ENCODE data around the gene NAP1L1. TPM values are rescaled to one million over a fixed set of nuclear protein-coding genes. Genes with fewer than 3 reads are reported as not detected.

NAP1L1 gene
- total and polyA plus RNA-seq, 2 experiments from 2014 or later, result 180 to 190 TPM

DNA sequence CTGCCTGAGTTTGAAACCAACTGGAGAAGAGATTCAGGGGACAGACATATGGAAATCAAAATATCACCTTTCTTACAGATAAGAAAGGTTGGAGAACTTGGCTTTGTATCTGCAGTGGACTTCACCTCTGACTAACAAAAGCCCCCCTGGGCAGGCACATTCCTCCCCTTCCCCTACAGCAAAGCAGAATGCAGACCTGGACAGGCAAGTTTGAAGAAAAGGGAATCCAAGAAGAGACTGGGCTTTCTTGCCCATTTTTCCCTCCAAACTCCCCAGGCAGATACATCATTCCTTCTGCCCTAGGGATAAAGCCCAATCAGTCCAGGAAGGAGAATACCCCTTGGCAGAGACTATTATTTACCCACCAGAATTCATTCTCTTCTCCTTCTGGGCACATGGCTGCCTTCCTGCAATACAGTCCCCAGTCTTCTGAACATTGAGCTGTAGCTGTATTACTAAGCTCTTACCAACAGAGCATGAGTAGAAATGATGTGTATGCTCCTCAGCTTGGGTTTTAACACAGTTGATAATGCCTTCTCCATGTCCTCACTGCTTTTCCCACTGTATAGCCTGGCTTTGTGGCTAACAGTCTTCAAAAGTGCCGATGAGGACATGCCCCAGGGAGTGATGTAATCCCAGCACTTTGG, 17.4 kb upstream of the NAP1L1 start:
- in situ Hi-C loops (cut with MboI), result no loop called here

DNA sequence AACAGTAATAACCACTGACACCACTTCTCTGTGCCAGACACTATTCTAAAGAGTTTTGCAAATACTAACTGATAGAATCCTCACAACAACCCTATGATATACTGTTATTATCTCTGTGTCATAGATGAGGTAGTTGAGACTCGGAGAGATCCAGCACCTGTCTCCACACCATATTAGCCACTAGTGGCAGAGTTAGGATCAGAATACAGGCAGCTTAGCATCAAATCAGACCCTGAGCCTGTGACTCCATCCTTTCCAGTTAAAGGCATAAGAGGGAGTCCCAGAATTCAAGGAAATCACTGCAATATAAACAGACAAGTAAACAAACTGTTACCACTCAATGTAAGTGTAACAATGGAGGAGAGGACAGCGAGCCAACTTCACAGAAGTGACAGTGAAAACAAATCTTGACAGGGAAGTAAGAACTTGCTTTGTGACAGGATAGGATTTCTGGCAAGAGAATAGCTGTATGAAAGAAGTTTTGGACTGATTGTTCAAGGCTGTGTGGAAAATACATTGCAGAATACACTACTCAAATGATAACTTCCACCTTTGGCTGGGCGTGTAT, 11.7 kb upstream of the NAP1L1 start:
- whole genome bisulfite sequencing, 2 experiments (ENCODE audit: low coverage in 1 of 2, low lambda C conversion rate in 2 of 2, missing lambda C conversion rate in 2 of 2), result 78 to 79% methylated on average over 3 of the region's 3 CpGs
- DNase-seq, result no peak
- H3K79me2 ChIP-seq (ENCODE audit: insufficient read depth), result no peaks in the 10 kb centered on the region

More for the DNA sequence above, 17.4 kb upstream of the NAP1L1 start:
- no peak overlapping the region for H3K27ac ChIP-seq
- H3F3A ChIP-seq (ENCODE audit: insufficient read depth), result no peaks in the 10 kb centered on the region
- no peaks in the 10 kb centered on the region for H3K36me3 ChIP-seq (ENCODE audit: low read depth)
- H3K9me2 ChIP-seq (ENCODE audit: insufficient read depth), result no peaks in the 10 kb centered on the region
- no peaks in the 10 kb centered on the region for H3K79me2 ChIP-seq (ENCODE audit: insufficient read depth)
- no peak overlapping the region for H3K4me3 ChIP-seq
- no peaks in the 10 kb centered on the region for H3K27me3 ChIP-seq (replicated peaks; ENCODE audit: insufficient read depth)
- H3K9me3 ChIP-seq (ENCODE audit: low read depth), result no peaks in the 10 kb centered on the region
- DNase-seq, result no peak
- no peak for TF ChIP-seq EZH2phosphoT487 (IDR thresholded peaks at IDR 0.05; ENCODE audit: insufficient read depth, low read depth)
- WGBS, 2 experiments (ENCODE audit: low coverage in 1 of 2, low lambda C conversion rate in 2 of 2, missing lambda C conversion rate in 2 of 2), result 50 to 54% methylated on average over 1 of the region's 1 CpG
- H2AFZ ChIP-seq, result no peak overlapping the region
- no peak overlapping the region for H3K9ac ChIP-seq
- H3K4me2 ChIP-seq (ENCODE audit: unreplicated experiment), result no peak overlapping the region
- peaks cover 12% of the 10 kb centered on the region for H3K4me1 ChIP-seq (ENCODE audit: insufficient read depth)
- H4K20me1 ChIP-seq (ENCODE audit: insufficient read depth), result no peaks in the 10 kb centered on the region

DNA sequence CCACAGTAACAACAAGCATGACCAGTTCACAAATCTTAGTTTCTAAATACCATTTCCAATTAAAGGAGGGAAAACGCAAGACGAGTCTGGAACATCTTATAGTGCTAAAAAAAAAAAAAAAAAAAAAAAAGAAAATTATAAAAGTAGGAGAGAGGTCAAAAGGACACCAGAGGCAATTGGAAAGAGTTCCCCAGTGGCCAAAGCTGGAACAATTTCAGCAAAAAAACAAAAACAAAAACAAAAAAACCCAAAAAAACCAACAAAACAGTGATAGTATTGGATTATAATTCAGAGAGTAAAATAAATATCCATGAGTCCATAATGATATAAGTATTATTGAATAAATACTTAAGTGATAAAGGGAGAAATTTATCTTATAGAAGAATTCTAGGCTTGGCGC, 10.3 kb upstream of the NAP1L1 start:
- Histone ChIP-seq H3K79me2 (ENCODE audit: insufficient read depth) (no peaks in the 10 kb centered on the region), H3K9ac (no peak overlapping the region), H3K9me3 (ENCODE audit: low read depth) (no peaks in the 10 kb centered on the region), H3K27ac (no peak overlapping the region), H3F3A (ENCODE audit: insufficient read depth) (no peaks in the 10 kb centered on the region), H3K27me3 (replicated peaks; ENCODE audit: insufficient read depth) (no peaks in the 10 kb centered on the region), H2AFZ (no peak overlapping the region), H3K4me2 (ENCODE audit: unreplicated experiment) (no peak overlapping the region), H3K36me3 (ENCODE audit: low read depth) (no peaks in the 10 kb centered on the region), H3K4me3 (no peak overlapping the region), H4K20me1 (ENCODE audit: insufficient read depth) (no peaks in the 10 kb centered on the region), H3K9me2 (ENCODE audit: insufficient read depth) (no peaks in the 10 kb centered on the region), H3K4me1 (ENCODE audit: insufficient read depth) (no peaks in the 10 kb centered on the region)
- WGBS, 2 experiments (ENCODE audit: low coverage in 1 of 2, low lambda C conversion rate in 2 of 2, missing lambda C conversion rate in 2 of 2), result 99 to 100% methylated on average over 3 of the region's 3 CpGs
- TF ChIP-seq EZH2 (IDR thresholded peaks at IDR 0.05; ENCODE audit: insufficient read depth, poor library complexity, severe bottlenecking) (no peak), EZH2phosphoT487 (IDR thresholded peaks at IDR 0.05; ENCODE audit: insufficient read depth, low read depth) (no peak)
- in situ Hi-C loops (cut with MboI), result no loop called here
- no peak for DNase-seq

More for the DNA sequence above, 11.7 kb upstream of the NAP1L1 start:
- Histone ChIP-seq H3K9me3 (ENCODE audit: low read depth) (no peaks in the 10 kb centered on the region), H3K36me3 (ENCODE audit: low read depth) (no peaks in the 10 kb centered on the region), H3K27me3 (replicated peaks; ENCODE audit: insufficient read depth) (no peaks in the 10 kb centered on the region), H3K27ac (no peak overlapping the region), H3K9ac (no peak overlapping the region), H2AFZ (no peak overlapping the region), H3K4me1 (ENCODE audit: insufficient read depth) (no peaks in the 10 kb centered on the region), H3K4me2 (ENCODE audit: unreplicated experiment) (no peak overlapping the region), H4K20me1 (ENCODE audit: insufficient read depth) (no peaks in the 10 kb centered on the region), H3K9me2 (ENCODE audit: insufficient read depth) (no peaks in the 10 kb centered on the region), H3K4me3 (no peak overlapping the region), H3F3A (ENCODE audit: insufficient read depth) (no peaks in the 10 kb centered on the region)
- TF ChIP-seq EZH2phosphoT487 (IDR thresholded peaks at IDR 0.05; ENCODE audit: insufficient read depth, low read depth), result no peak
- TF ChIP-seq EZH2 (IDR thresholded peaks at IDR 0.05; ENCODE audit: insufficient read depth, poor library complexity, severe bottlenecking), result no peak
- in situ Hi-C loops (cut with MboI), result no loop called here

DNA sequence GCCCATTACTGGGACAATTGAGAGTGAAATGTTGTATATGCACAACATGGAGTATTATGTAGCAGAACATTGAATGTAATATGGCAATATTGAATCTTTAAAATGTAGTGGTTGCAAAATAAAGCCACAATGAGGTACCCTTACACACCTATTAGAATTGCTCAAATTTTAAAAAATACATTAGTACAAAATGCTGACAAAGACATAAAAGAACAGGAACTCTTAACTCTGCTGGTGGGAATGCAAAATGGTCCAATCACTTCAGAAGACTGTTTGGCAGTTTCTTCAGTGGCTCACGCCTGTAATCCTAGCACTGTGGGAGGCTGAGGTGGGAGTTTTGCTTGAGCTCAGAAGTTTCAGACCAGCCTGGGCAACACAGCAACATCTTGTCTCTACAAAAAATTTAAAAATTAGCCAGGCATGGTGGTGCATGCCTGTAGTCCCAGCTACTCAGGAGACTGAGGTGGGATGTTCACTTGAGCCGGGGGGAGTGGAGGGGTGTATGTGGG, 6.8 kb upstream of the NAP1L1 start:
- H2AFZ ChIP-seq, result peak overlapping the region; percentile 26; the same call in 1 of the 2 replicates
- in situ Hi-C loops (cut with MboI), result no loop called here
- H3K4me2 ChIP-seq (ENCODE audit: unreplicated experiment), result no peak overlapping the region
- H3K79me2 ChIP-seq (ENCODE audit: insufficient read depth), result no peaks in the 10 kb centered on the region
- no peak overlapping the region for H3K9ac ChIP-seq
- no peak overlapping the region for H3K4me3 ChIP-seq
- H3K4me1 ChIP-seq (ENCODE audit: insufficient read depth), result no peaks in the 10 kb centered on the region
- 69 to 96% methylated on average over 2 of the region's 2 CpGs for WGBS, 2 experiments (ENCODE audit: low coverage in 1 of 2, low lambda C conversion rate in 2 of 2, missing lambda C conversion rate in 2 of 2)
- no peaks in the 10 kb centered on the region for H3K27me3 ChIP-seq (replicated peaks; ENCODE audit: insufficient read depth)
- H4K20me1 ChIP-seq (ENCODE audit: insufficient read depth), result no peaks in the 10 kb centered on the region
- no peaks in the 10 kb centered on the region for H3K36me3 ChIP-seq (ENCODE audit: low read depth)
- no peaks in the 10 kb centered on the region for H3F3A ChIP-seq (ENCODE audit: insufficient read depth)
- TF ChIP-seq EZH2 (IDR thresholded peaks at IDR 0.05; ENCODE audit: insufficient read depth, poor library complexity, severe bottlenecking) (no peak), EZH2phosphoT487 (IDR thresholded peaks at IDR 0.05; ENCODE audit: insufficient read depth, low read depth) (no peak)
- no peak for DNase-seq
- H3K9me3 ChIP-seq (ENCODE audit: low read depth), result no peaks in the 10 kb centered on the region
- no peak overlapping the region for H3K27ac ChIP-seq
- no peaks in the 10 kb centered on the region for H3K9me2 ChIP-seq (ENCODE audit: insufficient read depth)

All from GM23248 (cell line).